Measurements from ENCODE around the gene SHD. TPM values are rescaled to one million over a fixed set of nuclear protein-coding genes. Genes with fewer than 3 reads are reported as not detected.

Gene SHD
- total and polyA plus RNA-seq, 2 of the 8 experiments (the other 6 are each of a cell fraction or from before 2014, with no cell fraction given): 5.8 to 10.7 TPM

- no peak overlapping the region for H3K27ac ChIP-seq (ENCODE audit: low read depth, low read length)
- H3K4ac ChIP-seq (replicated peaks; ENCODE audit: insufficient read length, low read depth, low read length): no peak overlapping the region
- H2BK5ac ChIP-seq (ENCODE audit: low read depth, low read length): no peak overlapping the region
- no peaks in the 10 kb centered on the region for H3K79me2 ChIP-seq (ENCODE audit: control insufficient read depth in 1 of 2, insufficient read depth in 2 of 2, low read length in 2 of 2)
- H3K56ac ChIP-seq (replicated peaks; ENCODE audit: insufficient read length, low read depth, low read length): no peak overlapping the region
- H3K4me1 ChIP-seq (replicated peaks in 1 of 4; ENCODE audit: control insufficient read depth in 3 of 4, insufficient read depth in 4 of 4, low read length in 3 of 4): peaks cover 0 to 4% (median 2%) of the 10 kb centered on the region in 4 experiments; a peak in 4 of 7 replicates
- H2BK12ac ChIP-seq (ENCODE audit: low read depth, low read length): no peak overlapping the region
- H4K5ac ChIP-seq (ENCODE audit: insufficient read length, low read depth, low read length): no peak overlapping the region
- no peak overlapping the region for H2BK20ac ChIP-seq (ENCODE audit: low read length)
- no peak overlapping the region for H3K18ac ChIP-seq (ENCODE audit: extremely low read depth, low read length)
- H3K9ac ChIP-seq (replicated peaks in 1 of 4; ENCODE audit: extremely low read depth in 1 of 4, low read depth in 3 of 4, low read length in 3 of 4): no peak overlapping the region
- H2AK5ac ChIP-seq (ENCODE audit: low read depth, low read length): no peak overlapping the region
- H4K91ac ChIP-seq (replicated peaks; ENCODE audit: insufficient read length, low read length): no peak overlapping the region
- H3K4me3 ChIP-seq (ENCODE audit: extremely low read depth in 1 of 4, insufficient read depth in 2 of 4, low read depth in 3 of 4, low read length in 4 of 4): no peak overlapping the region
- CTCF ChIA-PET (ENCODE audit: partially characterized antibody): interaction anchor here (0.6 to 8.2 kb wide), 5 partner anchors 16 to 266 kb away, joined by 3 to 71 read pairs (median 3); no protein-coding TSS in a partner anchor
- no peak overlapping the region for H2BK15ac ChIP-seq (ENCODE audit: low read length)
- H3K27me3 ChIP-seq (replicated peaks in 1 of 4; ENCODE audit: control insufficient read depth in 3 of 4, extremely low read depth in 1 of 4, insufficient read depth in 3 of 4, low read length in 3 of 4): no peaks in the 10 kb centered on the region
- no peak overlapping the region for H3K4me2 ChIP-seq (ENCODE audit: insufficient read depth in 1 of 2, low read depth in 2 of 2, low read length in 2 of 2)
- peaks cover 0 to 4% of the 10 kb centered on the region in 2 experiments; a peak in 1 of 4 replicates for H3K9me3 ChIP-seq (ENCODE audit: insufficient read depth in 2 of 2, low read depth in 1 of 2, low read length in 1 of 2)
- peaks cover 4 to 11% of the 10 kb centered on the region in 2 experiments for H4K20me1 ChIP-seq (replicated peaks in 1 of 2; ENCODE audit: control insufficient read depth in 1 of 2, insufficient read depth in 2 of 2, low read length in 2 of 2)
- H2AFZ ChIP-seq (ENCODE audit: low read length): no peak overlapping the region
- no peak overlapping the region for H3K23ac ChIP-seq (ENCODE audit: insufficient read length)
- 89% methylated on average over 9 of the region's 9 CpGs; no CpG with 5 or more reads in 1 of the 2 experiments for WGBS, 2 experiments (ENCODE audit: extremely low coverage in 1 of 2, insufficient coverage in 1 of 2, insufficient read length in 1 of 2, insufficient replicate concordance in 2 of 2, low coverage in 1 of 2, low lambda C conversion rate in 2 of 2, missing lambda C conversion rate in 1 of 2)
- no peak overlapping the region for H2BK120ac ChIP-seq (replicated peaks; ENCODE audit: low read depth, low read length)
- no peaks in the 10 kb centered on the region for H3K79me1 ChIP-seq (ENCODE audit: low read depth, low read length)
- H3K36me3 ChIP-seq (ENCODE audit: control insufficient read depth in 2 of 4, insufficient read depth in 4 of 4, low read length in 3 of 4): peaks cover 0 to 21% (median 1%) of the 10 kb centered on the region in 4 experiments; a peak in 4 of 8 replicates
- POLR2A ChIA-PET (ENCODE audit: partially characterized antibody): interaction anchor here (1.1 to 7.4 kb wide), 5 partner anchors 9 to 32 kb away, joined by 3 to 86 read pairs (median 13); partner anchors contain the start of genes FSD1 and MPND
- no peak overlapping the region for H3K14ac ChIP-seq (ENCODE audit: insufficient read length)
- peaks cover 12% of the 10 kb centered on the region; the same call in 1 of the 2 replicates for H3K23me2 ChIP-seq (ENCODE audit: low read depth, low read length)
- FAIRE-seq: no peak
- DNase-seq (ENCODE audit: low read depth in 1 of 2, low spot score in 2 of 2): no peak
- no peak overlapping the region for H4K8ac ChIP-seq (ENCODE audit: extremely low read depth, insufficient read depth, low read length)
- TF ChIP-seq SUZ12 (IDR thresholded peaks at IDR 0.05; ENCODE audit: low read length) (no peak), ASH2L (IDR thresholded peaks at IDR 0.05; ENCODE audit: low read length) (no peak), BCL11A (IDR thresholded peaks at IDR 0.05; ENCODE audit: low read depth in 2 of 2, low read length in 2 of 2) (no peak), CEBPB (IDR thresholded peaks at IDR 0.05; ENCODE audit: low read depth, low read length) (no peak), RXRA (IDR thresholded peaks at IDR 0.05; ENCODE audit: insufficient read depth, low read depth, low read length) (no peak), CBX5 (IDR thresholded peaks at IDR 0.05; ENCODE audit: low read depth, low read length) (no peak), MAFK (IDR thresholded peaks at IDR 0.05; ENCODE audit: low read depth, low read length) (no peak), GTF2F1 (IDR thresholded peaks at IDR 0.05; ENCODE audit: borderline replicate concordance, low read depth, low read length) (no peak), SP1 (IDR thresholded peaks at IDR 0.05; ENCODE audit: low read depth, low read length) (no peak), NANOG (IDR thresholded peaks at IDR 0.05; ENCODE audit: insufficient read depth, low read depth, low read length, poor library complexity, severe bottlenecking) (no peak), TEAD4 (IDR thresholded peaks at IDR 0.05; ENCODE audit: low read depth, low read length) (no peak), E2F6 (IDR thresholded peaks at IDR 0.05) (no peak), POLR2AphosphoS5 (IDR thresholded peaks at IDR 0.05; ENCODE audit: low read depth, low read length) (no peak), BACH1 (IDR thresholded peaks at IDR 0.05; ENCODE audit: low read length) (no peak)
These were observed 44.6 kb downstream of the SHD start for GRCh38 chr19:4323692-4324091.
